ENCODE data around the gene GPM6B. TPM values are rescaled to one million over a fixed set of nuclear protein-coding genes. Genes with fewer than 3 reads are reported as not detected.

GPM6B gene
- total and polyA plus RNA-seq, 11 donors: 2.0 to 13.7 (median 3.8) TPM

GRCh38 chrX:13748486-13748885 lies 68.4 kb downstream of the GPM6B start:
- WGBS, 4 donors: 92 to 99% (median 97%) methylated on average over 2 to 3 of the region's 3 CpGs
- no peak overlapping the region for H3K27ac ChIP-seq
- no peaks in the 10 kb centered on the region for H3K4me1 ChIP-seq
- no peak overlapping the region for H3K4me3 ChIP-seq
- peaks cover 0 to 83% (median 37%) of the 10 kb centered on the region in 9 donors for H3K36me3 ChIP-seq
- DNase-seq (no peak), ATAC-seq (no peak)
- H3K27me3 ChIP-seq: peaks cover 0 to 2% (median 0%) of the 10 kb centered on the region in 9 donors
- TF ChIP-seq CTCF (IDR thresholded peaks at IDR 0.05): no peak
- intact Hi-C loops (cut with DNase I): loop anchor here in 9 of 10 donors (2.0 to 10.0 kb wide), 7 partner anchors 90 to 934 kb away; no protein-coding TSS in a partner anchor
- H3K9me3 ChIP-seq: no peaks in the 10 kb centered on the region

GRCh38 chrX:13747836-13748235 lies 69.1 kb downstream of the GPM6B start:
- no peak overlapping the region for H3K4me3 ChIP-seq
- DNase-seq: no peak
- peak in 3 of 4 donors; percentile 29 to 56 (median 49) for ATAC-seq
- no peaks in the 10 kb centered on the region for H3K9me3 ChIP-seq
- peaks cover 0 to 5% (median 0%) of the 10 kb centered on the region in 12 donors for H3K4me1 ChIP-seq
- no peak overlapping the region for H3K27ac ChIP-seq
- intact Hi-C loops (cut with DNase I): loop anchor here in 9 of 10 donors (2.0 to 10.0 kb wide), 7 partner anchors 89 to 933 kb away; no protein-coding TSS in a partner anchor
- TF ChIP-seq CTCF (IDR thresholded peaks at IDR 0.05) (peak in 11 of 12 donors; percentile 22 to 55 (median 45)), POLR2A (IDR thresholded peaks at IDR 0.05) (no peak)
- H3K27me3 ChIP-seq: peaks cover 0 to 2% (median 0%) of the 10 kb centered on the region in 9 donors
- peaks cover 0 to 77% (median 42%) of the 10 kb centered on the region in 9 donors for H3K36me3 ChIP-seq
- WGBS, 4 donors: 33 to 65% (median 42%) methylated on average over 2 of the region's 2 CpGs

- no peaks in the 10 kb centered on the region for H3K9me3 ChIP-seq
- intact Hi-C loops (cut with DNase I): loop anchor here in 3 of 10 donors (10.0 kb wide), 2 partner anchors 238 to 928 kb away; no protein-coding TSS in a partner anchor
These were observed 74.3 kb downstream of the GPM6B start for GRCh38 chrX:13742397-13743176.

More at GRCh38 chrX:13742397-13743176, 74.3 kb downstream of the GPM6B start:
- H3K27ac ChIP-seq: peak overlapping the region in 1 of 12 donors; percentile 42
- peak overlapping the region in 1 of 12 donors; percentile 25 for H3K4me3 ChIP-seq
- H3K27me3 ChIP-seq: peaks cover 0 to 2% (median 0%) of the 10 kb centered on the region in 9 donors
- WGBS, 4 donors: 80 to 90% (median 85%) methylated on average over 13 of the region's 13 CpGs
- no peak for TF ChIP-seq CTCF (IDR thresholded peaks at IDR 0.05)
- TF ChIP-seq POLR2A (IDR thresholded peaks at IDR 0.05): no peak
- DNase-seq: no peak
- peaks cover 0 to 7% (median 0%) of the 10 kb centered on the region in 12 donors for H3K4me1 ChIP-seq
- H3K36me3 ChIP-seq: peaks cover 0 to 64% (median 37%) of the 10 kb centered on the region in 9 donors
- no peak for ATAC-seq

All from heart left ventricle (tissue), 16 donors.